GM19099 (cell line): ENCODE results near the gene CCL21.

Experiments
- POLR2A ChIP-seq: IDR thresholded peaks from 3 replicates; pipeline ENCODE4 v1.6.1; 2011; ENCODE audit warnings: low read depth; ENCODE audit not compliant: insufficient read length; ENCODE audit errors: extremely low read depth

The CCL21 gene

GRCh38 chr9:34688329-34689115 is 21.4 kb downstream of the CCL21 start:
- TF ChIP-seq POLR2A = no peak

GRCh38 chr9:34687276-34688030 is 22.5 kb downstream of the CCL21 start:
- TF ChIP-seq POLR2A = no peak

GRCh38 chr9:34686732-34687131 is 23.2 kb downstream of the CCL21 start:
- TF ChIP-seq POLR2A = no peak

- no peak for TF ChIP-seq POLR2A
Measured at GRCh38 chr9:34686231-34686630, 23.7 kb downstream of the CCL21 start.

GRCh38 chr9:34685591-34685990 is 24.3 kb downstream of the CCL21 start:
- no peak for TF ChIP-seq POLR2A

GRCh38 chr9:34684816-34685215 is 25.1 kb downstream of the CCL21 start:
- no peak for TF ChIP-seq POLR2A

- TF ChIP-seq POLR2A = no peak
Measured at GRCh38 chr9:34684145-34684544, 25.8 kb downstream of the CCL21 start.

- TF ChIP-seq POLR2A = no peak
Measured at GRCh38 chr9:34675869-34676268, 34.1 kb downstream of the CCL21 start.

- no peak for TF ChIP-seq POLR2A
Measured at GRCh38 chr9:34675048-34675714, 34.8 kb downstream of the CCL21 start.

- TF ChIP-seq POLR2A = no peak
Measured at GRCh38 chr9:34674440-34674839, 35.5 kb downstream of the CCL21 start.

- TF ChIP-seq POLR2A = no peak
Measured at GRCh38 chr9:34671307-34671706, 38.6 kb downstream of the CCL21 start.

- TF ChIP-seq POLR2A = no peak
Measured at GRCh38 chr9:34669809-34670562, 40.0 kb downstream of the CCL21 start.

- TF ChIP-seq POLR2A = no peak
Measured at GRCh38 chr9:34665381-34666250, 44.3 kb downstream of the CCL21 start.

GRCh38 chr9:34665067-34665380 is 44.9 kb downstream of the CCL21 start:
- TF ChIP-seq POLR2A = no peak
